ENCODE data around the gene SMIM30. TPM values are rescaled to one million over a fixed set of nuclear protein-coding genes. Genes with fewer than 3 reads are reported as not detected.

SMIM30 gene
- total and polyA plus RNA-seq, 9 donors, result 77.2 to 104 (median 86.5) TPM

DNA sequence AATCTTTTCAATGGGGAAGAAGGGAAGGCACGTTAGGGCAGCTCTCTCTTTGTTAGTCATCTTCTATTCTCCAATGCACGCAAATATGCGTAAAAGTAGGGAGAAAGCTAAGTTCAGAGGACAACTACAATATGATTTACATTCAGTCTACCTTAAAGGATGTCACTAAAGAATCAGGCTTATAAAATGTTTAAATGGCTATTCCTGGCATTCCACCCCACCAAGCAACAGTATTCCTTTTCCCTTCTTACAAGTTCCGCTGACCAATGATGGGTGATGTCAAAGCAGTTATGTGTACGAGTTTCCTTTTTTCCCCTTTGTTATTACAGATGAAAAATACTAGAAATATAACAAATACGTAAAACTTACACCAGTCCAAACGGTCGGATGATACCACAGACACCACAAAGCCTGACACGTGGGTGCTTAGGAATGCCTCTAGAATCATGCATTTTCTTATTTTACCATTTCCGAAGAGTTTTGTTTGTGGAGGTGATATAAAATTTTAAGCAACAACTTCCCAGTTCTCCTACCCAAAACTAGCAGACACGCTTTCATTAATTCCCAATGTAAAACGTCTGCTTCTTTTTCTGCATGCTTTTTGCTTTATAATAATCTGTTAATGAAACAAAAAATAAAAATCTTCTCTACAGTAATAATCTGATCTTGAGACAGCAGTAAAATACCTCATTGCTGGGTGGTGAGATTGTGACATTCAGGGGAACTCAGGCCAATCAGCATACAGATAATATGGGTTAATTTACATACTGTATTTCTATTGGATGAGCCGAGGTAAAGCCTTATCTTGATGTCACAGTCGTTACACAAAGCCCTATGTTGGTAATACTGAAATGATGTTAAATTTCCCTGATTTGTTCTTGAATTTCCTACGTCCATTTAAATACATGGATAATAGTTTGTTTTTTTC is 31.0 kb downstream of the SMIM30 start:
- Histone ChIP-seq H3K4me1 (ENCODE audit: control insufficient read depth, insufficient read depth, low read length) (peaks cover 8% of the 10 kb centered on the region), H3K36me3 (ENCODE audit: control insufficient read depth, insufficient read depth, low read length) (no peaks in the 10 kb centered on the region), H3K4me3 (ENCODE audit: low read length) (peak overlapping the region; percentile 31), H3K27me3 (ENCODE audit: control insufficient read depth, insufficient read depth, low read length) (no peaks in the 10 kb centered on the region), H3K9me3 (replicated peaks; ENCODE audit: control insufficient read depth, low read depth, low read length) (no peaks in the 10 kb centered on the region), H3K27ac (ENCODE audit: low read length) (peak overlapping the region; percentile 78)
- no CpG with 5 or more reads among the region's 15 CpGs for WGBS (ENCODE audit: insufficient coverage)
- DNase-seq, result peak; percentile 91

DNA sequence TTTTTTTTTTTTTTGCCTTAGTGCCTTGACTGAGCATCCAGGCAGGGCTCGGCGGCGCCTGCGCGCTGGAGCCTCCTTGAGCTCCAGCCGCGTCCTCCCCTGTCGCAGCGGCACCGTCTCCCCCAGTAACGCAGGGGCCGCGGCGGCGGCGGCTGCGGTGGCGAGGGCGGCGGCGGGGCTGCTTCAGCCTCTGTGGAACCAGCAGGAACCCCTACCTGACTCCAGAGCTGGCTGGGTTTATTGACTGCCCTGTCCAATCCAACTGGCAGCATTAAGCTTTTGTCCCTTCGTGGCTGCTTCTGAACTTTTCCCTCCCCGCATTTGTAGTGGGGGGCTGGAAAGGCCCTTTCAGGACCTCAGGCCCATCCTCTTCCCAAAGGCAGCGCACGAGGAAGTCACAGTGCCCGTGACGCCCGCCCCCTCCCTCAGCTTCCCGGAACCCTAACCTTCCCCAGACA is 31.9 kb downstream of the SMIM30 start, which contains the start of gene GPR85:
GPR85 (minus strand) TSS at position 397 of the 458 bp plus-strand sequence. CDS start 2,106 bp downstream, outside the sequence.
- no peaks in the 10 kb centered on the region for H3K9me3 ChIP-seq (replicated peaks; ENCODE audit: control insufficient read depth, low read depth, low read length)
- H3K27me3 ChIP-seq (ENCODE audit: control insufficient read depth, insufficient read depth, low read length), result no peaks in the 10 kb centered on the region
- H3K4me1 ChIP-seq (ENCODE audit: control insufficient read depth, insufficient read depth, low read length), result peaks cover 8% of the 10 kb centered on the region
- WGBS (ENCODE audit: insufficient coverage), result 0% methylated on average over 11 of the region's 29 CpGs
- H3K27ac ChIP-seq (ENCODE audit: low read length), result peak within 1 kb of the TSS; percentile 78
- DNase-seq, result peak; percentile 85
- no peaks in the 10 kb centered on the region for H3K36me3 ChIP-seq (ENCODE audit: control insufficient read depth, insufficient read depth, low read length)
- H3K4me3 ChIP-seq (ENCODE audit: low read length), result peak within 1 kb of the TSS; percentile 31

DNA sequence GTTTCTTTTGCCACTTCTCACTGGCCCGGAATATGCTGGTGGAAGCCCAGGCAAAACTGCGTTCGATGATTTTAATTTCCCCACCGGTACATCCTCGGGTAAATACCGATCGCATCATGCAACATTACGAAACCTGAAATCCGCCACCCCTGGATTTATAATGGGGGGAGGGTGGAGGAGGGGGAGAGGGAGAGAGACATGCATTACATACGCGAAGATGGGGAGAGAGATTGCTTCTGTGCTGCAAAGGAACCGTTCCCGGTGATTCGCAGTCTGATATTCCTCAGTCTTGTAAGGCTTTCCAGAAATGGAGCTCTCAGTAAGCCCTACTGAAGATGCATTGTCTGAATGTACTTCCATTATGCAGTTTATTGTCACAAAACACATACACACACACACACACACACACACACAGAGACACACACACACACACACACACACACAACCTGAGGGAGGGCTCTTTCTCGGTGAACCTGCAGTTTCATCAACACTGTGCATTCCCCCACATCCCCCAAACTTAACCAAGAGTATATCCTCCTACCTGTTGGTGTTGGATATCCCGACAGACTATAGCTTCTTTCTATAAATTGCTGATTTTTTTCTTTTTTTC is 32.5 kb downstream of the SMIM30 start:
- Histone ChIP-seq H3K36me3 (ENCODE audit: control insufficient read depth, insufficient read depth, low read length) (no peaks in the 10 kb centered on the region), H3K4me3 (ENCODE audit: low read length) (peak overlapping the region; percentile 31), H3K27me3 (ENCODE audit: control insufficient read depth, insufficient read depth, low read length) (no peaks in the 10 kb centered on the region), H3K9me3 (replicated peaks; ENCODE audit: control insufficient read depth, low read depth, low read length) (no peaks in the 10 kb centered on the region), H3K4me1 (ENCODE audit: control insufficient read depth, insufficient read depth, low read length) (peaks cover 8% of the 10 kb centered on the region), H3K27ac (ENCODE audit: low read length) (no peak overlapping the region)
- DNase-seq, result peak; percentile 21
- WGBS (ENCODE audit: insufficient coverage), result 45% methylated on average over 5 of the region's 16 CpGs

DNA sequence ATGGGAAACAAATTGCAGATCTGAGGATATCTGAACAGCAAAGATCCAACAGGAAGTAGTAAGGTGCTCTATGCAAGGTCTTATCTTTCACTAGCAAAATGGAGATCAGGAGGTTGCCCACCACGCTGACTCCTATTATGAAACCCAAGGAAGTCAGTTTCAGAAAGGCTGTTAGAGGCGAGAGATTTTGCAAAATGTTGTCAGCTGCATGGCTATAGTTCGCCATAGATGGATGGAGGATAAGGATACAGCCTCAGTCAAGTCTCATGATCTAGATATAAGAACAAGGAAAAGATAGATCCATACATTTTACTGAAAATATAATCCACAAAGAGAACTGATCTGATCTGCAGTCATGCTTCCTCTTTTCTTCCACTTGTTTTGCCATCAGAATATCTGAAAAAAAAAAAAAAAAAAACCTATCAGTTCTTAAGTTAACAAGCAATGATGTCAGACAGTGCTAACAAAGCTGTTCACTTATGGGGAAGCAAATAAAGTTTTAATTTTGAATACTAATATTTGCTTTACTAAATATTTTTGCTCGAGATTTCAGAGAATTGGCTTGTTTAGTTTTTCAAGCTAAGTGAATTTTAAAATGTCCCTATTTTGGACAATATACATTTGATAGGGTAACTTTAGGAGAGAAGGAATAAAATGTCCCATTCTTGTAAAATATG is 33.7 kb downstream of the SMIM30 start:
- Histone ChIP-seq H3K4me1 (ENCODE audit: control insufficient read depth, insufficient read depth, low read length) (peaks cover 8% of the 10 kb centered on the region), H3K27me3 (ENCODE audit: control insufficient read depth, insufficient read depth, low read length) (no peaks in the 10 kb centered on the region), H3K9me3 (replicated peaks; ENCODE audit: control insufficient read depth, low read depth, low read length) (no peaks in the 10 kb centered on the region), H3K36me3 (ENCODE audit: control insufficient read depth, insufficient read depth, low read length) (no peaks in the 10 kb centered on the region), H3K27ac (ENCODE audit: low read length) (no peak overlapping the region), H3K4me3 (ENCODE audit: low read length) (no peak overlapping the region)
- 100% methylated on average over 1 of the region's 4 CpGs for WGBS (ENCODE audit: insufficient coverage)
- no peak for DNase-seq

DNA sequence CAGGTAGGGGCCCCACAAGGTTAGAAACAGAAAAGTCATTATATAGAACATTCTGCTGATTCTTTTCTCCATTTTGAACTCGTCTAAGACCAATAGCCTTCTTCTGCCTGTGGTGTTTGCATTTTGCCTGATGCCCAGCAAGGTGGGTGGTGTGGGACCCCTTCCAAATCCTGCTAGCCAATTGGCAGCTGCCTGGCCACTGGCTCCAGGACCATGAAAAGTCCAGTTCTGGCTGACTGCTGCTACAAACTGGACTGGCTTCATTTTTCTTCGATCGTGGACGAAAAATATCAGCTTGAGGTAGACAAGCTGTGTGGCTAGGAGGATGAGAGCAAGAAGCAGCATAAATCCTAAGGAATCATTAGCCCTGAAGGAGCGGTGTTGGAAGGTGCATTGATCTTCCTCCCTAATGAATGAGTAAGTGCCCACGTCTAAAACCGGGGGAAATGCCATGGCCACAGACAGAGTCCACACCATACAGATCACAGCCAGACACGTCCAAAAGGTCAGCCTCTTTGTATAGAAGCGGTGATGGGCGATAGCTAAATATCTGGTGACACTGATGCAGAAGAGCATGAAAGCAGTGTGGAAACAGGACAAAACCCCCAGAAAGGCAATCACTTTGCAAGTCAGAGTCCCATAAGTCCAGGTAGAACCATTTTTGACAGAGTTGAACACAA is 34.4 kb downstream of the SMIM30 start:
- H3K9me3 ChIP-seq (replicated peaks; ENCODE audit: control insufficient read depth, low read depth, low read length), result no peaks in the 10 kb centered on the region
- no peaks in the 10 kb centered on the region for H3K27me3 ChIP-seq (ENCODE audit: control insufficient read depth, insufficient read depth, low read length)
- H3K4me3 ChIP-seq (ENCODE audit: low read length), result no peak overlapping the region
- no peak overlapping the region for H3K27ac ChIP-seq (ENCODE audit: low read length)
- peaks cover 8% of the 10 kb centered on the region for H3K4me1 ChIP-seq (ENCODE audit: control insufficient read depth, insufficient read depth, low read length)
- 76% methylated on average over 5 of the region's 10 CpGs for WGBS (ENCODE audit: insufficient coverage)
- DNase-seq, result no peak
- H3K36me3 ChIP-seq (ENCODE audit: control insufficient read depth, insufficient read depth, low read length), result no peaks in the 10 kb centered on the region

DNA sequence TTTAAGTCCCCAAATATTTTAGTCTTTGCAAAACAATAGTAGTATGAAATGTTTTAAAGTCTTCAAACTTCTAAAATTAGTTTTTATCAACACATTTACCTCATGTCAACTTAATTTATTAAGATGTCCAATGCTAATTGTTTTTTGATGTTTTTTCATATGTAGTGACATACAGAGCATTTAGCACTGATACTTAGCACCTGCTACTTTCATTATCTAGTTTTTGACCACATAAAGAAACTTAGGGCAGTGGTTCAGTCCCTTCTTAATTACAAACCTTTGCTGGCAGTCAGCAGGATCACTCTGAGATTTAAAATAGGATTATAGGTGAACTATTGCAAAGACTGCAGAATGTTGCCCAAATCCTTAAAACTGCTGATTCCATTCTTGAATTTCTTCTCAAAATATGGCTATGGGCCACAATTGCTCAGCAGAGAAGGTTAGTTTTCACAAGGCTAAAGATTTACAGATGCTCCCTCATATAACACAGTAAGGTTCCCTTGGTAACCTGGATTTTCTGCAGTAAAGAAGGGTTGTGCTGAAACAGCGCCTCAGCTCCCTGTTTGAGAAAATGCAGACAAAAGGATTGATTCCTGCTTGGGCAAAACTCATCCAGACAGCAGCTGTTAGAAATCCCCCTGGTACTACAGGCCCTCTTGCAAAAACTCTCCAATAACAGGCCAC is 35.1 kb downstream of the SMIM30 start:
- WGBS (ENCODE audit: insufficient coverage), result 17% methylated on average over 1 of the region's 1 CpG
- no peaks in the 10 kb centered on the region for H3K36me3 ChIP-seq (ENCODE audit: control insufficient read depth, insufficient read depth, low read length)
- no peak overlapping the region for H3K27ac ChIP-seq (ENCODE audit: low read length)
- no peaks in the 10 kb centered on the region for H3K9me3 ChIP-seq (replicated peaks; ENCODE audit: control insufficient read depth, low read depth, low read length)
- H3K27me3 ChIP-seq (ENCODE audit: control insufficient read depth, insufficient read depth, low read length), result no peaks in the 10 kb centered on the region
- DNase-seq, result peak; percentile 50
- no peak overlapping the region for H3K4me3 ChIP-seq (ENCODE audit: low read length)
- peaks cover 8% of the 10 kb centered on the region for H3K4me1 ChIP-seq (ENCODE audit: control insufficient read depth, insufficient read depth, low read length)

DNA sequence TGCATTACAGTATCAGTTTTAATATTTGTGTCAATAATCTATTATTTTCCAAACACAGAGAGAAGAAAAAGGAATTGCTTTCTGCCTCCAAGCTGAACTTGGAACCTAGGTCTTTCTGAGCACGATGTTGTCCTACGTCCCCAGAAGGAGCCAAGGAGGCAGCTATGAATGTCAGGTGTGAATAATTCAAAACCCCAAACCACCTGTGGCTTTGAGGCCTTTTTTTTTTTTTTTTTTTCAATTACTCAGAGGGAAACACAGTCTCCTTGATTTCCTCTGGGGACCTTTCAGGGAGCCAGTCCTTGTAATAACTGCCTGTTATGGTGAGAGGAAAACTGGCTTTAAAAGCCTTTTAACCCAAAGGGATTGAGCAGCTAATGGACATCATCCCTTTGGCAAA is 40.0 kb downstream of the SMIM30 start:
- no peak for DNase-seq
- no peak overlapping the region for H3K4me3 ChIP-seq (ENCODE audit: low read length)
- no peaks in the 10 kb centered on the region for H3K36me3 ChIP-seq (ENCODE audit: control insufficient read depth, insufficient read depth, low read length)
- no CpG with 5 or more reads among the region's 2 CpGs for WGBS (ENCODE audit: insufficient coverage)
- no peaks in the 10 kb centered on the region for H3K9me3 ChIP-seq (replicated peaks; ENCODE audit: control insufficient read depth, low read depth, low read length)
- no peaks in the 10 kb centered on the region for H3K27me3 ChIP-seq (ENCODE audit: control insufficient read depth, insufficient read depth, low read length)
- H3K4me1 ChIP-seq (ENCODE audit: control insufficient read depth, insufficient read depth, low read length), result no peaks in the 10 kb centered on the region
- H3K27ac ChIP-seq (ENCODE audit: low read length), result no peak overlapping the region

DNA sequence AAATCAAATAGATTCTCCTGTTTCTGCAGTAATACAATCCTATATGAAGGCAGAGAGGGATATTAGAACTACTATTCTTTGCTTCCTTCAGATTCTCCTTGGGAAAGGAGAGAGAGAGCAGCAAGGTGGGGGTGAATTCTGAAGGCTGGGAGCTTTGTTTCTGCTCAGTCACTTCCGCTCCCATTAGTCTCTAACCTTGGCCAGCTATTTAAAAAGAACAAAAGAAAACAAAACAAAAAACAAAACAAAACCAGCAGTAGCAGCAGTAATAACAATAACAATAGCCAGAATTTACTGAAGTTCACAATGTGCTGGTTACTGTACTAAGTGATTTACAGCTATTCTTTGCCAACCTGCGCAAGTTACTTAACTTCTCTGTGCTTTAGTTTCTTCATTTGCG is 41.7 kb downstream of the SMIM30 start:
- no peaks in the 10 kb centered on the region for H3K36me3 ChIP-seq (ENCODE audit: control insufficient read depth, insufficient read depth, low read length)
- no peaks in the 10 kb centered on the region for H3K9me3 ChIP-seq (replicated peaks; ENCODE audit: control insufficient read depth, low read depth, low read length)
- H3K27ac ChIP-seq (ENCODE audit: low read length), result no peak overlapping the region
- DNase-seq, result no peak
- H3K27me3 ChIP-seq (ENCODE audit: control insufficient read depth, insufficient read depth, low read length), result no peaks in the 10 kb centered on the region
- no peaks in the 10 kb centered on the region for H3K4me1 ChIP-seq (ENCODE audit: control insufficient read depth, insufficient read depth, low read length)
- WGBS (ENCODE audit: insufficient coverage), result no CpG with 5 or more reads among the region's 3 CpGs
- no peak overlapping the region for H3K4me3 ChIP-seq (ENCODE audit: low read length)

DNA sequence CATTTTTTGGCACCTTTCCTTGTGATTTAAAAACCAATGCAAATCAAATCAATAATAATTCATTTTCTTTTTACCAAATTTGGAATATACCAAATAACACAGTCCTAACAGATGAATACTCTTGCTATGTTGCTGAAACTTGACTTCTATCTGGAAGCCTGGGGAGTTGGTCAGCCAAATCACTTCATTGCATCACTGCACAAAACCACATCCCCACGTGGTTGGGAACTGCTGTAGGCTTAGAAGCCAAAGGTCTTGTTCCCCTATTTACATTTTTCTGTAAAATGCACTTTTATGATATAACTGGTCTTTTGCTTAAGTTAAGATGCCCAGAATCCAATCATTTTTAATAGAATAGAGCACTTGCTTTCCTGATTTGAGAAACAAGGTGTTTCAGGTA is 46.9 kb downstream of the SMIM30 start:
- Histone ChIP-seq H3K4me3 (ENCODE audit: low read length) (no peak overlapping the region), H3K27ac (ENCODE audit: low read length) (no peak overlapping the region), H3K27me3 (ENCODE audit: control insufficient read depth, insufficient read depth, low read length) (no peaks in the 10 kb centered on the region), H3K9me3 (replicated peaks; ENCODE audit: control insufficient read depth, low read depth, low read length) (no peaks in the 10 kb centered on the region), H3K36me3 (ENCODE audit: control insufficient read depth, insufficient read depth, low read length) (no peaks in the 10 kb centered on the region), H3K4me1 (ENCODE audit: control insufficient read depth, insufficient read depth, low read length) (no peaks in the 10 kb centered on the region)
- no CpG with 5 or more reads among the region's 1 CpG for WGBS (ENCODE audit: insufficient coverage)
- peak; percentile 45 for DNase-seq

Data from muscle of leg (tissue), 11 donors.